GM19351 (cell line): ENCODE results near the gene HOPX.
A peak's percentile ranks its signal among the peaks of the same experiment; 100 is the strongest.
"Not testable (repeated sequence)": the region's sequence is repeated elsewhere in the genome, so short reads cannot be mapped to it uniquely, and the experiment has no call there.

Source experiments
- ATAC-seq: cut with Tn5 transposase; IDR thresholded peaks from one replicate; pipeline ENCODE4 v1.9.1; 2021; ENCODE audit warnings: mild to moderate bottlenecking, moderate library complexity; ENCODE audit not compliant: unreplicated experiment

Gene HOPX

GRCh38 chr4:56689201-56689969 lies 8.3 kb upstream of the HOPX start:
- ATAC-seq: no peak

GRCh38 chr4:56688094-56688647 lies 7.1 kb upstream of the HOPX start:
- no peak for ATAC-seq

DNA sequence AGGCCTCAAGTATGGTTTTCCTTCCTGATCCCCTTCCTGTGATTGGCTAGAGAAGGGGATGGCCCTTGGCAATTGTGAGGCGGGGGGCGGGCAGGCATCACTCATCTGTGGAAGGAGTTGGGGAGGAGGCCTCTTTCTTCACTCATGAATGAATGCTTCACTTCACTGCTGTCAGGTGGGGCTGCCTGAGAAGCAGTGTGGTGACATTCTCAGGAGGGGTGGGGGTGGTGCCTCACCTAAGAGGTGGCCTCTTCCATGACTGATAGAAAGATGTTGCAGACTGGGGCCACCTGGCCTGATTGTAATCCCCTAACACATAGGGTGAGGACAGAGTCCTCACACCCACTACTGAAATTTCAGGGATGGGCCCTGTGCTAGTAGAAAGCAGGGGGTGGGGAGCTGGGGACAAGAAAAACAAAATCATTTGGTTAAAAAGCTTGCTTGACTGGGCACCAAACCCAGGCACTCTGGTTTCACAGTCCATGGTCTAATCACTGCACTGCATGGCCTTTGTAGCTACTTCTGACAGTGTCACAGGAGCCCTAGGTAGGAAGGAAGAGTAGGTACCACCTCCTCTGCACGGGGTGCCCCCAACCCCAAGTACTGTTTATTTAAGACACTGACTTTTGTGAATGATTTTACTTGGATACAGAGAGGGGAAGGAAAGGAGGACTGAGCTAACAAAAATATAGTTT lies 5.6 kb upstream of the HOPX start:
- no peak for ATAC-seq

- ATAC-seq: no peak
Observed at GRCh38 chr4:56684320-56685050, 3.4 kb upstream of the HOPX start.

DNA sequence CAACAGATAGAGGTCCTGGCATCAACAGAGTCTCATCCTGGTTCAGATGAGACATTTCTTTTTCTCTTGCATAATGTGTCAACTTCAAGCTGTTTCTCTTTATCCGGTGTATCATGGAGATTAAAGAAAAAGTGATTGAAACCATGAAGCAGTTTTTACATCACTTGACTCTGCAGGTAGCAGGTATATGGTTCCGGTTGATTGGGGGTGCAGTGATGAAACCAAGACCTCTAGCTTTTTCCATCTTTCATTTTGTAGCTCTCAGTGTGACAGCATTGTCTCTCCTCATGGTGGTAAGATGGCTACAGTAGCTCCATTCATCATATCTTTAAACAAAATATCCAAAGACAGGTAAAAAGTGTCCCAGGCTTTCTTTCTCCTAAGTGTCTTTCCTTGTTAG lies 2.4 kb upstream of the HOPX start:
- ATAC-seq: no peak

- no peak for ATAC-seq
Observed at GRCh38 chr4:56681853-56682525, 893 bp upstream of the HOPX start.

- ATAC-seq: no peak
Observed at GRCh38 chr4:56680266-56680665, 830 bp downstream of the HOPX start.

GRCh38 chr4:56677711-56678110 lies 3.4 kb downstream of the HOPX start:
- ATAC-seq: no peak

- no peak for ATAC-seq
Observed at GRCh38 chr4:56674984-56675383, 6.1 kb downstream of the HOPX start.

DNA sequence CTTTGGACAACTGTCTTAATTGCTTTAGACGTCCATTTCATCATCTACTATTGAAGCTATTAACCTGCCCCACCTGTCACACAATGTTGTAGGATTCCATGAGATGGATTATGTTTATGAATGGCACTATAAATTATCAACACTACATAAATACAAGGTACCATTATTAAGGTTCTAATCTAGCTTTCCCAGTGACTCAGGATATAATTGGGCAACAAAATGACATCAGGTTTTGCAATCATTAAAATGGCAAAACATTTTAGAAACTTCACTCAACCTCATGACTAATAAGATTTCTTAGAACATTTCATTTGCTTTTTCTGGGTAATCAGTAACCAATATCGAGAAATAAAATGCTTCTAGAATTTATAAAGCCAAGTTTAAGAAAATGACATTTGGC lies 9.2 kb downstream of the HOPX start:
- ATAC-seq: no peak

- ATAC-seq: no peak
Observed at GRCh38 chr4:56671373-56671772, 9.7 kb downstream of the HOPX start.

DNA sequence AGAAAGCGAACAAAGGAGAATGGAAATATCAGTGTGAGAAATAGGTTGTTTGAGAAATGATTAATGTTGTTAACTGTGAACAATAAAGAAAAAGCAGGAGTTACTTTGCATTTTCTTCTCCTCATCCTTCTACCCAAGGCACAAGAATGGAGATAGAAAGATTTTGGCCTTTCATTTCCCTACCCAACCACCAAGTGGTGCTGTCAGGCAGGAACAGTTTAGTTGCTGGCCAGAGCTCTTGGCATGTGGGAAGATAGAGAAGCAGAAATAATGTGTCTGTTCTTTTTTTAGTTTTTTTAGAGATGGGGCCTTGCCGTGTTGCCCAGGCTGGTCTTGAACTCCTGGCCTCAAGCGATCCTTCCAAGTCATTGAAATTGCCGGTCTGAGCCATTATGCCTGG lies 12.8 kb downstream of the HOPX start:
- ATAC-seq: no peak

GRCh38 chr4:56667396-56667795 lies 13.7 kb downstream of the HOPX start:
- not testable (repeated sequence) for ATAC-seq

GRCh38 chr4:56666279-56666678 lies 14.8 kb downstream of the HOPX start:
- ATAC-seq: no peak

- no peak for ATAC-seq
Observed at GRCh38 chr4:56665781-56666180, 15.3 kb downstream of the HOPX start.

- ATAC-seq: no peak
Observed at GRCh38 chr4:56662782-56663468, 18.2 kb downstream of the HOPX start.

DNA sequence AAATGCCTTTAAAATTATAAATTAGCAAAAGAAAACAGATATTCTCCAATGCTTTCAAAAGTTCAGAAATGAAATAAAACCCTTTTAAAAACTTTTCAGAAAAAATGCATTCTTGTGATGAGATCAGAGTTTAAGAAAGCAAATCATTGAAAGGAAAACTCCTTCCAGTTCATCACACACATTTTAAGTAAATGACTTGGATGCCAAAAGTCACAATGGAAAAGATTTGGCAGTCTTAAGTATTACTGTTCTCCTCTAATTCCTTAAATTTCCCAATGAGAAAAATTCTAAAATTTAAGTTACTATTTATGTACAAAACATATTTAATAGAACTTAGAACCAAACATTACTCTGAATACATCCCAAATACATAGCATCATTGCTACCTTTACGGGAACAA lies 21.1 kb downstream of the HOPX start:
- no peak for ATAC-seq

- ATAC-seq: no peak
Observed at GRCh38 chr4:56658528-56658927, 22.6 kb downstream of the HOPX start.

DNA sequence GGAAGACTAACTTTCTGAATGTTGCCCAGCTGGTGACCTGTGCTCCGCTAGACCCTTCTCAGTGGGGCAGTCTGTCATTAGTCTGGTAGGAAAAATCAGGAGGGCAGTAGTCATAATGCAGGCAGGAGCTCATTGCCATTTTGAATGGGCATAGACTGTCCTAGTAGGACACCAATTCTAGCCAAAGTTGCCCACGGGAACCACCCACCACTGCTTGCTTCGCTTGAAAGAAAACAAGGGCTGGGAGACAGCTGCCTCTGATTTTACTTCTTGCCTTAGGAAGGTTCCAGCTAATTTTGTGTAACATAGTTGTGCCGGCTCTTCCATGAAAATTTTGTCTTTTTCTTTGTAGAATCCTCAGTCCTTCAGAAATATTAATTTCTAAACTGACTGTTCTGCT lies 23.3 kb downstream of the HOPX start:
- no peak for ATAC-seq

DNA sequence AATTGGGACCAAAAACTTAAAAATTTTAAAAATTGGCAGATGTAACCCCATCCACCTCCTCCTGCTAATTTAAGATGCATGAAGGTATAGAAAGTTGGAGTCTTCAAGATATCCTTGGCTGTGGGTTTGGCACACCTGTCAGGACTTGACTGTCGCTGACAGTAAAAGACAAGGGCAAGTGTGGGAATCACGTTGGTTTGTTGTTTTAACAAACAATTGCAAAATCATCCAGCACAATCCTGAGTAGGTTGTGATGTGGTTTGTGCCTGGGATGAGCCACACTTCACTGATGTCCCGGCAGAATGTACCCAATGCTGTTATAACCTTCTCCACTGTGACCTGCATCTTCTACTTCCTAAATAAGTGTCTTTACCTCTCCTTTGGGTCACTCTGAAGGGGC lies 24.0 kb downstream of the HOPX start:
- no peak for ATAC-seq

- ATAC-seq: peak; percentile 53
Observed at GRCh38 chr4:56656346-56656643, 24.8 kb downstream of the HOPX start.
